GM12892 (cell line): Measurements from ENCODE around the gene AARSD1.
"Not testable (repeated sequence)": the region's sequence is repeated elsewhere in the genome, so short reads cannot be mapped to it uniquely, and the experiment has no call there.

ENCODE experiments used
- DNase-seq: peaks from one replicate; pipeline ENCODE4 v3.0.0; 2011; ENCODE audit not compliant: insufficient read length
- FAIRE-seq: peaks from 2 replicates; lab custom pipeline; 2011; peaks lifted over from hg19 to GRCh38; lab: Jason Lieb, UNC
- POLR2A ChIP-seq: IDR thresholded peaks from 2 replicates; pipeline ENCODE4 v1.6.1; 2011; ENCODE audit warnings: low read depth, low read length, control low read depth
- POLR2AphosphoS5 ChIP-seq: IDR thresholded peaks from 2 replicates; pipeline ENCODE4 v1.6.1; 2011; ENCODE audit warnings: low read depth, low read length, control low read depth
- TAF1 ChIP-seq: IDR thresholded peaks from 2 replicates; pipeline ENCODE4 v1.6.1; 2011; ENCODE audit warnings: low read depth, mild to moderate bottlenecking, control low read depth, low read length, borderline replicate concordance

AARSD1 gene

DNA sequence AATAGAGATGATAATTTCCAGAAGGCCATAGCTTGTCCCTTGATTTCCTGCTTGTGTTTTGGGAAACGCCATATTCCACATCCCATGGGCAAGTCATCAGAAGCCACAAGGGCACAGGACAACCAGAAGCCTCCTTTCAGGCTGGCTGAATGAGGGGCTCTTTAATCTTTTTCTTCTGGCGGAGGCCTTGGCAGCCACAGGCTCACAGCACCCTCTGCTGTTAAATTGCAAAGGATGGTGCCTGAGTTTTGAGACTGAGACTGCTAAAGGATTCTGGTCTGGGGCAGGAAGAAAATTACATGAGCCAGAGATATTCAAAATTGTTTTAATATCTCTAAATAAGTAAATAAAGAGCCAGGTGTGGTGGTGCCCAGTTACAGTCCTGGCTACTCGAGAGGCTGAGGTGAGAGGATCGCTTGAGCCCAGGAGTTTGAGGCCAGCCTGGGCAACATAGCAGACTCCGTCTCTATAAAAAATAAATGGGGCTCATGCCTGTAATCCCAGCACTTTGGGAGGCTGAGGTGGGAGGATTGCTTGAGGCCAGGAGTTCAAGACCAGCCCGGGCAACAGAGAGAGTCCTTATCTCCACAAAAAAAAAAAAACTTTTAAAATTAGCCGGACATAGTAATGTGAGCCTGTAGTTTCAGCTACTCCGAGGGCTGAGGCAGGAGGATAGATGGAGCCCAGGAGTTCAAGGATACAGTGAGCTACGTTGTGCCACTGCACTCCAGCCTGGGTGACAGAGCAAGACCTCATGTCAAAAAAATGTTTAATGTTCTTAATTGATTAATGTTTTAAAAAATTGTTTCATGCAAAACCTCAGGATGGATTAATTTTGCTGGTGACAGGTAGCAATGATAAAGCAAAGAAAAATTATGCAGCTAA is 26.3 kb downstream of the AARSD1 start:
- TF ChIP-seq POLR2AphosphoS5, result no peak
- TF ChIP-seq TAF1, result no peak
- TF ChIP-seq POLR2A, result no peak
- FAIRE-seq, result peak; percentile 61
- DNase-seq, result no peak

GRCh38 chr17:42929497-42929844 is 34.8 kb downstream of the AARSD1 start:
- no peak for DNase-seq
- no peak for FAIRE-seq
- TF ChIP-seq TAF1, result no peak
- TF ChIP-seq POLR2AphosphoS5, result no peak
- TF ChIP-seq POLR2A, result no peak

- FAIRE-seq, result peak; percentile 24
- TF ChIP-seq POLR2AphosphoS5 (no peak), POLR2A (no peak), TAF1 (no peak)
Measured at GRCh38 chr17:42928714-42929496, 35.3 kb downstream of the AARSD1 start.

GRCh38 chr17:42924891-42925290 is 39.4 kb downstream of the AARSD1 start:
- FAIRE-seq (no peak), DNase-seq (no peak)
- TF ChIP-seq POLR2AphosphoS5, result no peak
- no peak for TF ChIP-seq POLR2A

More at GRCh38 chr17:42928714-42929496, 35.3 kb downstream of the AARSD1 start:
- DNase-seq, result peak; percentile 29

- FAIRE-seq, DNase-seq: not testable (repeated sequence)
Measured at GRCh38 chr17:42923472-42923871, 40.8 kb downstream of the AARSD1 start.

- TF ChIP-seq POLR2AphosphoS5, result no peak
- no peak for TF ChIP-seq POLR2A
- TF ChIP-seq TAF1, result no peak
- FAIRE-seq, result no peak
Measured at GRCh38 chr17:42922294-42922693, 42.0 kb downstream of the AARSD1 start.

DNA sequence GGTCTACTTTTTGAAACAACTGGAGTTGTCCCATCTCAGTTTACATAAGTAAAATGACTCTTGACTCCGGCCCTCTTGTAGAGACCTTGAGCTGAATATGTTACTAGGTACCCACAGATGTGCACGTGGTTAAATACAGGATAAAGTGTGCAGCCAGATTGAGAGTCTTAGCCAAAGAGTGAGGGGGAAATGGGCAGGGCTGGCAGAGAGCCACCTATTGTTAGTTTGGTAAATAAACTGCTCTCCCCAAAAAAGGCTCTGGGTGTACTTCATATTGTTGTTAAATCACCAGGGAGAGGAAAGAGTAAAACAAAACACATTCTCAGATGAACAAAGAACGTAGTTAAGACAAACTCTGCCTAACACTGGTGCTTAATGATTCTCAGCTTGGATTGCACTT is 43.3 kb downstream of the AARSD1 start:
- TF ChIP-seq TAF1, result no peak
- TF ChIP-seq POLR2A, result no peak
- no peak for TF ChIP-seq POLR2AphosphoS5
- no peak for DNase-seq
- no peak for FAIRE-seq

More at GRCh38 chr17:42922294-42922693, 42.0 kb downstream of the AARSD1 start:
- DNase-seq, result no peak

GRCh38 chr17:42920106-42920900 is 44.0 kb downstream of the AARSD1 start:
- FAIRE-seq (no peak), DNase-seq (no peak)
- TF ChIP-seq TAF1 (no peak), POLR2A (no peak), POLR2AphosphoS5 (no peak)

GRCh38 chr17:42919522-42920077 is 44.7 kb downstream of the AARSD1 start:
- not testable (repeated sequence) for FAIRE-seq, DNase-seq

DNA sequence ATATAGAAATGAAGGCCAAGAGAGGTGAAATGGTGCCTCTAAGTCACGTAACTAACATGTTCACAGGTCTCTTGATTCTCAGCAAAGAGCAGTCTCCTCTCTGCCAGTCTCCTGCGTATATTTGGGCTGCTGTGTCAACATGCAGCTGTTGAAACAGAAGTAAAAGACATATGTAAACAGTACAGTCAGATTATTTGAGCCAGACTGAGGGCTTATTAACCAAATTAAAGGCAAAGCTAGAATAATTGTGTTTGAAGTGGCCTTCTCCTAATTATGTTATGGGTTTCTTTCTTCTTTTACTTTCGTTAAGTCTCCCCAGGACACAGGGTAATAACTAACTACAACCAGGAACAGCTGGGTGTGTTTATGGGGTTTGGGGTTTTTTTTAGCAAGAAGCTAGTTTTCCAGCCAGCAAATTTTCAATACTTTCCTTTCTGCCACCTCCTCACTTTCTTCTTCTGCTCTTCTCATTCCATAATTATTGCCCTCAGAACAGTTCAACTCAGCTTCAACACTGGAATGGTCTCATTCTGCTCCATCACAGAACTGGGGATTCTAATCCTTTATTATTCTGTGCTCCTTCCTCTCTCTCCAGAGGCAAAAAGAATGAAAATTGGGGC is 45.2 kb downstream of the AARSD1 start:
- DNase-seq, result no peak
- TF ChIP-seq POLR2A, result no peak
- TF ChIP-seq POLR2AphosphoS5, result no peak
- TF ChIP-seq TAF1, result no peak
- FAIRE-seq, result no peak

DNA sequence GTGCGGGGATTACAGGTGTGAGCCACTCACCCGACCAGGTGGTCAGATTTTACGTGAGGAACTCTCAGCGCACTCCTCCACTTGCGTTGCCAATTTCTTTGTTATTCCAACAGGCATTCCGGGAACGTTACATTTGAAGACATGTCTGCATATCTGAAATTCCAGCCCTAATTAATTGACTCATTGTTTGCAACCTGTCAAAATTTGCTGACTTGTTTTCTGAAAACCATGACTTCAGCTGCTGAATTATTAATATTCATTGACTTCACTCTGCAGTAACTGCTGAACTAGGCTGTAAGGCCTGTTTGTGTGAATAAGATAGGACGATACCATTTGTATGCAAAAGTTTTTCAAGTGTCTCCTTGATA is 47.0 kb downstream of the AARSD1 start:
- TF ChIP-seq POLR2A (no peak), TAF1 (no peak), POLR2AphosphoS5 (no peak)
- FAIRE-seq (no peak), DNase-seq (no peak)

- not testable (repeated sequence) for FAIRE-seq, DNase-seq
Measured at GRCh38 chr17:42916388-42917235, 47.6 kb downstream of the AARSD1 start.

DNA sequence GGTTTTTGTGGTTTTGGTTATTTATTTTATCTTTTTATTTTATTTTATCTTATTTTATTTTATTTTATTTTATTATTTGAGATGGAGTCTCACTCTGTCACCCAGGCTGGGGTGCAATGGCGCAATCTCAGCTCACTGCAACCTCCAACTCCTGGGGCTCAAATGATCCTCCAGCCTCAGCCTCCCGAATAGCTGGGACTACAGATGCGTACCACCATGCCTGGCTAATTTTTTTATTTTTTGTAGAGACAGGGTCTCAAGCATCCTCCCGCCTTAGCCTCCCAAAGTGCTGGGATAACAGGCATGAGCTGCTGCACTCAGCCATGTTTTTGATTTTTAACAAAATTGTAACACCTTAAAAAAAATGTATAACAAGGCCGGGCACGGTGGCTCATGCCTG is 49.0 kb downstream of the AARSD1 start:
- DNase-seq, FAIRE-seq: not testable (repeated sequence)
